Mammary epithelial cell (primary cell): ENCODE results near the gene ANKRD16.

Source experiments
- EZH2 ChIP-seq: IDR thresholded peaks from 2 replicates; pipeline ENCODE4 v1.6.1; 2012; ENCODE audit warnings: low read length, inconsistent platforms, borderline replicate concordance
- TF ChIP-seq, protein P1 (sequence below), 2 donors: IDR thresholded peaks in 1 of 2; conservative IDR thresholded peaks in 1 of 2; 2 replicates each; pipeline ENCODE4 v1.5.1; 2011 to 2012; ENCODE audit warnings: inconsistent platforms in 2 of 2, low read length in 2 of 2, mild to moderate bottlenecking in 2 of 2, control low read depth in 1 of 2, low read depth in 1 of 2; ENCODE audit not compliant: insufficient read depth in 1 of 2; ENCODE audit errors: extremely low read depth in 1 of 2

- TF ChIP-seq, protein P1, sequence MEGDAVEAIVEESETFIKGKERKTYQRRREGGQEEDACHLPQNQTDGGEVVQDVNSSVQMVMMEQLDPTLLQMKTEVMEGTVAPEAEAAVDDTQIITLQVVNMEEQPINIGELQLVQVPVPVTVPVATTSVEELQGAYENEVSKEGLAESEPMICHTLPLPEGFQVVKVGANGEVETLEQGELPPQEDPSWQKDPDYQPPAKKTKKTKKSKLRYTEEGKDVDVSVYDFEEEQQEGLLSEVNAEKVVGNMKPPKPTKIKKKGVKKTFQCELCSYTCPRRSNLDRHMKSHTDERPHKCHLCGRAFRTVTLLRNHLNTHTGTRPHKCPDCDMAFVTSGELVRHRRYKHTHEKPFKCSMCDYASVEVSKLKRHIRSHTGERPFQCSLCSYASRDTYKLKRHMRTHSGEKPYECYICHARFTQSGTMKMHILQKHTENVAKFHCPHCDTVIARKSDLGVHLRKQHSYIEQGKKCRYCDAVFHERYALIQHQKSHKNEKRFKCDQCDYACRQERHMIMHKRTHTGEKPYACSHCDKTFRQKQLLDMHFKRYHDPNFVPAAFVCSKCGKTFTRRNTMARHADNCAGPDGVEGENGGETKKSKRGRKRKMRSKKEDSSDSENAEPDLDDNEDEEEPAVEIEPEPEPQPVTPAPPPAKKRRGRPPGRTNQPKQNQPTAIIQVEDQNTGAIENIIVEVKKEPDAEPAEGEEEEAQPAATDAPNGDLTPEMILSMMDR (conservative IDR thresholded peaks at IDR 0.05 in 1 of 2, IDR thresholded peaks at IDR 0.05 in 1 of 2; ENCODE audit: extremely low read depth in 1 of 2, insufficient read depth in 1 of 2, low read depth in 1 of 2, low read length in 2 of 2): no peak
- TF ChIP-seq EZH2: no peak
Measured at GRCh38 chr10:5897053-5897340, 7.3 kb upstream of the ANKRD16 start.
